HT-29 (cell line): ENCODE measurements around the gene EDN3. TPM values are rescaled to one million over a fixed set of nuclear protein-coding genes. Genes with fewer than 3 reads are reported as not detected.

Experiments
- DNase-seq: peaks from one replicate; pipeline ENCODE4 v3.0.0-alpha.2; 2015; ENCODE audit warnings: low spot score
- total RNA-seq: library from RNA; depleted of rRNA; stranded (reverse); fragments of >200 nt; shearing (Covaris generic); gene quantifications from 2 replicates; pipeline ENCODE4 v1.2.3, GENCODE V29; 2014; rRNA removed

EDN3 gene
- not detected in 2 replicates for total RNA-seq

GRCh38 chr20:59300333-59301081 lies at the start of gene EDN3:
Gene EDN3, plus strand, starts transcription at chr20:59300611. Its CDS starts 202 bp downstream, at chr20:59300813.
- no peak for DNase-seq

GRCh38 chr20:59253325-59253724 lies 47.1 kb upstream of the EDN3 start:
- no peak for DNase-seq

- peak; percentile 20 for DNase-seq
Observed at GRCh38 chr20:59253779-59254319, 46.6 kb upstream of the EDN3 start.

GRCh38 chr20:59255256-59255655 lies 45.2 kb upstream of the EDN3 start:
- DNase-seq: no peak

GRCh38 chr20:59258221-59258621 lies 42.2 kb upstream of the EDN3 start:
- no peak for DNase-seq

- DNase-seq: no peak
Observed at GRCh38 chr20:59259946-59260345, 40.5 kb upstream of the EDN3 start.

GRCh38 chr20:59265298-59265697 lies 35.1 kb upstream of the EDN3 start:
- DNase-seq: no peak

- no peak for DNase-seq
Observed at GRCh38 chr20:59268870-59269269, 31.5 kb upstream of the EDN3 start.

- DNase-seq: no peak
Observed at GRCh38 chr20:59269411-59270025, 30.9 kb upstream of the EDN3 start.

- DNase-seq: no peak
Observed at GRCh38 chr20:59270380-59270779, 30.0 kb upstream of the EDN3 start.

- DNase-seq: no peak
Observed at GRCh38 chr20:59273739-59274357, 26.6 kb upstream of the EDN3 start.

GRCh38 chr20:59276938-59277337 lies 23.5 kb upstream of the EDN3 start:
- no peak for DNase-seq

GRCh38 chr20:59284470-59284869 lies 15.9 kb upstream of the EDN3 start:
- no peak for DNase-seq

- DNase-seq: no peak
Observed at GRCh38 chr20:59289994-59290393, 10.4 kb upstream of the EDN3 start.

- peak; percentile 41 for DNase-seq
Observed at GRCh38 chr20:59291740-59292383, 8.5 kb upstream of the EDN3 start.

GRCh38 chr20:59295531-59295930 lies 4.9 kb upstream of the EDN3 start:
- no peak for DNase-seq

- no peak for DNase-seq
Observed at GRCh38 chr20:59297686-59298085, 2.7 kb upstream of the EDN3 start.

GRCh38 chr20:59299945-59300332 lies 472 bp upstream of the EDN3 start:
- DNase-seq: no peak

- no peak for DNase-seq
Observed at GRCh38 chr20:59301343-59302007, 1.1 kb downstream of the EDN3 start.

GRCh38 chr20:59305908-59306655 lies 5.7 kb downstream of the EDN3 start:
- no peak for DNase-seq

GRCh38 chr20:59307270-59307669 lies 6.9 kb downstream of the EDN3 start:
- no peak for DNase-seq
